ENCODE measurements around the gene UBASH3A.

Gene UBASH3A

GRCh38 chr21:42455754-42456440 is 52.2 kb downstream of the UBASH3A start:
- TF ChIP-seq CTCF (IDR thresholded peaks at IDR 0.05; ENCODE audit: borderline replicate concordance, control extremely low read depth, extremely low read depth, insufficient read depth, missing control alignments), result no peak
- in situ Hi-C loops (cut with MboI; ENCODE audit: low sequenced_read_pairs, unreplicated experiment), result no loop called here
- no peak for DNase-seq (ENCODE audit: low spot score)

- DNase-seq (ENCODE audit: low spot score), result no peak
- in situ Hi-C loops (cut with MboI; ENCODE audit: low sequenced_read_pairs, unreplicated experiment), result no loop called here
- no peak for TF ChIP-seq CTCF (IDR thresholded peaks at IDR 0.05; ENCODE audit: borderline replicate concordance, control extremely low read depth, extremely low read depth, insufficient read depth, missing control alignments)
Observed at GRCh38 chr21:42456457-42456856, 52.8 kb downstream of the UBASH3A start.

- TF ChIP-seq CTCF (IDR thresholded peaks at IDR 0.05; ENCODE audit: borderline replicate concordance, control extremely low read depth, extremely low read depth, insufficient read depth, missing control alignments), result no peak
- no peak for DNase-seq (ENCODE audit: low spot score)
- in situ Hi-C loops (cut with MboI; ENCODE audit: low sequenced_read_pairs, unreplicated experiment), result no loop called here
Observed at GRCh38 chr21:42459082-42459460, 55.4 kb downstream of the UBASH3A start.

- no peak for TF ChIP-seq CTCF (IDR thresholded peaks at IDR 0.05; ENCODE audit: borderline replicate concordance, control extremely low read depth, extremely low read depth, insufficient read depth, missing control alignments)
- DNase-seq (ENCODE audit: low spot score), result no peak
- in situ Hi-C loops (cut with MboI; ENCODE audit: low sequenced_read_pairs, unreplicated experiment), result no loop called here
Observed at GRCh38 chr21:42459546-42460215, 56.0 kb downstream of the UBASH3A start.

- DNase-seq (ENCODE audit: low spot score), result no peak
- no peak for TF ChIP-seq CTCF (IDR thresholded peaks at IDR 0.05; ENCODE audit: borderline replicate concordance, control extremely low read depth, extremely low read depth, insufficient read depth, missing control alignments)
- in situ Hi-C loops (cut with MboI; ENCODE audit: low sequenced_read_pairs, unreplicated experiment), result no loop called here
Observed at GRCh38 chr21:42460391-42461184, 56.9 kb downstream of the UBASH3A start.

- no peak for DNase-seq (ENCODE audit: low spot score)
- TF ChIP-seq CTCF (IDR thresholded peaks at IDR 0.05; ENCODE audit: borderline replicate concordance, control extremely low read depth, extremely low read depth, insufficient read depth, missing control alignments), result no peak
- in situ Hi-C loops (cut with MboI; ENCODE audit: low sequenced_read_pairs, unreplicated experiment), result no loop called here
Observed at GRCh38 chr21:42461185-42461520, 57.5 kb downstream of the UBASH3A start.

All from GM13976 (cell line).